Stimulated activated CD8-positive, alpha-beta memory T cell treated with anti-CD3 and anti-CD28 coated beads, Interleukin-4, amount 100 ng/mL, for 24 hours (primary cell): Measurements from ENCODE around the gene SLX9.

Experiments
- DNase-seq: peaks from one replicate; pipeline ENCODE4 v3.0.0-alpha.2; 2020; ENCODE audit warnings: low read depth

SLX9 gene

GRCh38 chr21:44939532-44940115 lies at the start of gene SLX9:
Gene SLX9, plus strand, starts transcription at chr21:44940029. Its CDS starts 29 bp downstream, at chr21:44940058.
- DNase-seq: peak; percentile 72

GRCh38 chr21:44890338-44890931 lies 49.4 kb upstream of the SLX9 start:
- DNase-seq: no peak

GRCh38 chr21:44890961-44891541 lies 48.8 kb upstream of the SLX9 start:
- no peak for DNase-seq

- DNase-seq: no peak
Measured at GRCh38 chr21:44891631-44892031, 48.2 kb upstream of the SLX9 start.

- DNase-seq: no peak
Measured at GRCh38 chr21:44892095-44892494, 47.7 kb upstream of the SLX9 start.

- peak; percentile 70 for DNase-seq
Measured at GRCh38 chr21:44892536-44893277, 47.1 kb upstream of the SLX9 start.

- no peak for DNase-seq
Measured at GRCh38 chr21:44893278-44893556, 46.6 kb upstream of the SLX9 start.

GRCh38 chr21:44893948-44894656 lies 45.7 kb upstream of the SLX9 start:
- DNase-seq: no peak

- DNase-seq: no peak
Measured at GRCh38 chr21:44894687-44895302, 45.0 kb upstream of the SLX9 start.

GRCh38 chr21:44895859-44896258 lies 44.0 kb upstream of the SLX9 start:
- DNase-seq: no peak

GRCh38 chr21:44896561-44897286 lies 43.1 kb upstream of the SLX9 start:
- no peak for DNase-seq

GRCh38 chr21:44897326-44898010 lies 42.4 kb upstream of the SLX9 start:
- no peak for DNase-seq

GRCh38 chr21:44898011-44898488 lies 41.8 kb upstream of the SLX9 start:
- no peak for DNase-seq

- no peak for DNase-seq
Measured at GRCh38 chr21:44898851-44899767, 40.7 kb upstream of the SLX9 start.

- no peak for DNase-seq
Measured at GRCh38 chr21:44899768-44900558, 39.9 kb upstream of the SLX9 start.

- DNase-seq: no peak
Measured at GRCh38 chr21:44900559-44901251, 39.1 kb upstream of the SLX9 start.

GRCh38 chr21:44901391-44902074 lies 38.3 kb upstream of the SLX9 start:
- no peak for DNase-seq
